Neural crest cell (in vitro differentiated cells): ENCODE measurements around the gene HNRNPH1. TPM values are rescaled to one million over a fixed set of nuclear protein-coding genes. Genes with fewer than 3 reads are reported as not detected.
A peak's percentile ranks its signal among the peaks of the same experiment; 100 is the strongest.

Experiments
- DNase-seq: peaks from one replicate; pipeline ENCODE4 v3.0.0; 2021; ENCODE audit warnings: low read depth, mixed read lengths, low spot score
- H3K27ac Mint-ChIP-seq: one replicate; pipeline ENCODE4 v1.8.0; 2021; ENCODE audit warnings: mild to moderate bottlenecking, mixed read lengths; ENCODE audit not compliant: unreplicated experiment
- H3K27me3 Mint-ChIP-seq: 2 replicates; pipeline ENCODE4 v1.8.0; 2021; ENCODE audit warnings: low read depth, mild to moderate bottlenecking, mixed read lengths
- H3K36me3 Mint-ChIP-seq: 2 replicates; pipeline ENCODE4 v1.8.0; 2021; ENCODE audit warnings: low read depth, mild to moderate bottlenecking, mixed read lengths
- H3K4me1 Mint-ChIP-seq: 2 replicates; pipeline ENCODE4 v1.8.0; 2021; ENCODE audit warnings: mixed read lengths
- H3K4me3 Mint-ChIP-seq: one replicate; pipeline ENCODE4 v1.8.0; 2021; ENCODE audit warnings: mild to moderate bottlenecking, mixed read lengths
- H3K9me3 Mint-ChIP-seq: 2 replicates; pipeline ENCODE4 v1.8.0; 2021; ENCODE audit warnings: mixed read lengths
- CTCF ChIP-seq: fragments of 200-600 bp; sonication (generic); conservative IDR thresholded peaks from 2 replicates; pipeline ENCODE4 v1.5.0; 2021; ENCODE audit warnings: antibody characterized with exemption, mild to moderate bottlenecking
- total RNA-seq: library from RNA; stranded (reverse); gene quantifications from 2 replicates; pipeline ENCODE4 v1.2.1, GENCODE V29; 2021

Gene HNRNPH1
- total RNA-seq, 1 donor from 2014 or later, result 1,166 TPM

GRCh38 chr5:179605026-179605833 lies 18.2 kb downstream of the HNRNPH1 start:
- Mint-ChIP-seq H3K9me3 (no peaks in the 10 kb centered on the region), H3K36me3 (peaks cover 12% of the 10 kb centered on the region), H3K4me3 (peak overlapping the region; percentile 16), H3K27me3 (peaks cover 19% of the 10 kb centered on the region), H3K27ac (no peak overlapping the region), H3K4me1 (peaks cover 18% of the 10 kb centered on the region)
- no peak for DNase-seq
- no peak for TF ChIP-seq CTCF

GRCh38 chr5:179603308-179603707 lies 20.2 kb downstream of the HNRNPH1 start:
- TF ChIP-seq CTCF, result no peak
- peaks cover 8% of the 10 kb centered on the region for H3K4me1 Mint-ChIP-seq
- H3K27me3 Mint-ChIP-seq, result peaks cover 12% of the 10 kb centered on the region
- H3K36me3 Mint-ChIP-seq, result peaks cover 14% of the 10 kb centered on the region
- no peak overlapping the region for H3K27ac Mint-ChIP-seq
- H3K9me3 Mint-ChIP-seq, result no peaks in the 10 kb centered on the region
- H3K4me3 Mint-ChIP-seq, result no peak overlapping the region
- no peak for DNase-seq

- TF ChIP-seq CTCF, result no peak
- DNase-seq, result no peak
- Mint-ChIP-seq H3K9me3 (no peaks in the 10 kb centered on the region), H3K27ac (no peak overlapping the region), H3K36me3 (peaks cover 14% of the 10 kb centered on the region), H3K4me3 (no peak overlapping the region), H3K4me1 (peaks cover 2% of the 10 kb centered on the region), H3K27me3 (peaks cover 6% of the 10 kb centered on the region)
Measured at GRCh38 chr5:179601871-179602625, 21.4 kb downstream of the HNRNPH1 start.

- no peaks in the 10 kb centered on the region for H3K4me1 Mint-ChIP-seq
- H3K27me3 Mint-ChIP-seq, result no peaks in the 10 kb centered on the region
- no peak for DNase-seq
- TF ChIP-seq CTCF, result no peak
- H3K36me3 Mint-ChIP-seq, result peaks cover 18% of the 10 kb centered on the region
- H3K27ac Mint-ChIP-seq, result peak overlapping the region; percentile 45
- no peak overlapping the region for H3K4me3 Mint-ChIP-seq
- H3K9me3 Mint-ChIP-seq, result no peaks in the 10 kb centered on the region
Measured at GRCh38 chr5:179599973-179600372, 23.5 kb downstream of the HNRNPH1 start.

GRCh38 chr5:179599566-179599965 lies 23.9 kb downstream of the HNRNPH1 start:
- DNase-seq, result no peak
- H3K27ac Mint-ChIP-seq, result peak overlapping the region; percentile 45
- no peaks in the 10 kb centered on the region for H3K27me3 Mint-ChIP-seq
- TF ChIP-seq CTCF, result no peak
- H3K36me3 Mint-ChIP-seq, result peaks cover 21% of the 10 kb centered on the region
- H3K4me1 Mint-ChIP-seq, result no peaks in the 10 kb centered on the region
- H3K9me3 Mint-ChIP-seq, result no peaks in the 10 kb centered on the region
- no peak overlapping the region for H3K4me3 Mint-ChIP-seq
